ENCODE measurements around the gene CPNE7. TPM values are rescaled to one million over a fixed set of nuclear protein-coding genes. Genes with fewer than 3 reads are reported as not detected.

Gene CPNE7
- total and polyA plus RNA-seq, 10 of the 15 experiments (the other 5 are each of a cell fraction or from before 2014, with no cell fraction given), result 0.29 to 46.9 (median 17.5) TPM

- no peaks in the 10 kb centered on the region for H3K79me2 ChIP-seq (ENCODE audit: control insufficient read depth, insufficient read depth, low read length)
- FAIRE-seq, result no peak
- WGBS (ENCODE audit: insufficient coverage, insufficient replicate concordance, low lambda C conversion rate, missing lambda C conversion rate), result 85% methylated on average over 33 of the region's 33 CpGs
- no peak for ATAC-seq
- ChIA-PET CTCF (no interaction called here), RAD21 (ENCODE audit: unreplicated experiment) (no interaction called here), POLR2A (no interaction called here), SMC1A (ENCODE audit: uncharacterized antibody, unreplicated experiment) (no interaction called here)
- in situ Hi-C loops (cut with MboI), result no loop called here
- no peak for TF ChIP-seq SIN3A (IDR thresholded peaks at IDR 0.05; ENCODE audit: low read depth, low read length)
- TF ChIP-seq EZH2 (IDR thresholded peaks at IDR 0.05; ENCODE audit: borderline replicate concordance, control insufficient read depth, low read depth, low read length), result no peak
- TF ChIP-seq EED (IDR thresholded peaks at IDR 0.05; ENCODE audit: low read depth), result peak; percentile 43; the same call in 1 of the 2 replicates
- DNase-seq (ENCODE audit: low read depth, low spot score), result no peak
- H3K9ac ChIP-seq (ENCODE audit: control insufficient read depth, insufficient read depth, low read length), result no peak overlapping the region
- H2AFZ ChIP-seq (ENCODE audit: control insufficient read depth, low read depth, low read length), result no peak overlapping the region
- H3K4me2 ChIP-seq (ENCODE audit: control insufficient read depth, insufficient read depth), result no peak overlapping the region
- H3K9me3 ChIP-seq (replicated peaks; ENCODE audit: control insufficient read depth, insufficient read depth, low read length), result no peaks in the 10 kb centered on the region; the same call in 2 of the 3 replicates
- no peaks in the 10 kb centered on the region for H4K20me1 ChIP-seq (ENCODE audit: control insufficient read depth, insufficient read depth)
- no peak overlapping the region for H3K27ac ChIP-seq (ENCODE audit: control insufficient read depth, insufficient read depth)
- no peaks in the 10 kb centered on the region for H3K36me3 ChIP-seq (ENCODE audit: control insufficient read depth in 2 of 2, insufficient read depth in 2 of 2, low read length in 1 of 2)
- no peak overlapping the region for H3K4me3 ChIP-seq
- intact Hi-C loops (cut with micrococcal nuclease; ENCODE audit: unreplicated experiment), result no loop called here
- no TSS peak for BruUV-seq (replicated peaks)
- H3K27me3 ChIP-seq (replicated peaks in 1 of 2; ENCODE audit: control insufficient read depth in 2 of 2, insufficient read depth in 2 of 2, low read length in 1 of 2), result no peaks in the 10 kb centered on the region
- no peaks in the 10 kb centered on the region for H3K4me1 ChIP-seq (ENCODE audit: control insufficient read depth, insufficient read depth, low read length)
Observed at GRCh38 chr16:89581045-89581695, 5.6 kb downstream of the CPNE7 start.

DNA sequence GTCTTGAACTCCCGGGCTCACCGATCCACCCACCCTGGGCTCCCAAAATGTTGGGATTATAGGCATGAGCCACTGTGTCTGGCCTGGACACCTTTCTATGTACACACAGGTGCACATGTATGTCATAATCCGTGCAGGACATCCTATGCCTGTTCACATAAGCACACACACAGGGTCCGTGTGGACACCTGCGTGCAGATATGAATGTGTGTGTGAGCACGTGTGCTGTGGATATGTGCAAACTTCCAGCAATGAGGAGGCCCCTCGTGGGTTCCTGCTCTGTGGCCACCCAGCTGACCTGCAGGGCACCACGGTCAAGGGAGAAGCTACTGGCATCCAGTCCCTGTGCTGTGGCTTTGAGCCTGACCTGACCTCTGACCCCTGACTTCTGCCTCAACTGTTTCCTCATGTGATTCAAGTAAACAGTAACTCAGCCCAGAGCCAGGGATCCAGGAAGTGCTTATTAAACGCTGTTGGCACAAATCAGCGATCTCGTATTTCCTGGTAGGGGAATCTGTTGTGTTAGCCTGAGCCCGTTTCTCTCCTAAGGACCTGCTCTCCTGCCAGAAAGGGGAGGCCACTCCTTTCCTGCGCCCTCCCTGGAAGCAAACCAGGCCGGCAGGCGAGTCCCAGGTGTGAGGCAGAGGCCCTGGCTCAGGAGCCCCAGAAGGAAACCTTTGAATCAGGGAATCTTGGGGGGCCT lies 6.5 kb downstream of the CPNE7 start:
- no TSS peak for BruUV-seq (replicated peaks)
- intact Hi-C loops (cut with micrococcal nuclease; ENCODE audit: unreplicated experiment), result no loop called here
- TF ChIP-seq NR2F1 (conservative IDR thresholded peaks at IDR 0.05) (0 out of 2 replicates have a peak, but pooled peaks have one; percentile 22), BCL3 (IDR thresholded peaks at IDR 0.05; ENCODE audit: borderline replicate concordance, insufficient read depth, low read depth, low read length, poor library complexity, severe bottlenecking) (no peak)
- H3K79me2 ChIP-seq (ENCODE audit: control insufficient read depth, insufficient read depth, low read length), result no peaks in the 10 kb centered on the region
- H3K27ac ChIP-seq (ENCODE audit: control insufficient read depth, insufficient read depth), result no peak overlapping the region
- H3K9me3 ChIP-seq (replicated peaks; ENCODE audit: control insufficient read depth, insufficient read depth, low read length), result no peaks in the 10 kb centered on the region; the same call in 2 of the 3 replicates
- ChIA-PET POLR2A (no interaction called here), RAD21 (ENCODE audit: unreplicated experiment) (no interaction called here), SMC1A (ENCODE audit: uncharacterized antibody, unreplicated experiment) (no interaction called here), CTCF (no interaction called here)
- 43% methylated on average over 15 of the region's 15 CpGs for WGBS (ENCODE audit: insufficient coverage, insufficient replicate concordance, low lambda C conversion rate, missing lambda C conversion rate)
- H2AFZ ChIP-seq (ENCODE audit: control insufficient read depth, low read depth, low read length), result no peak overlapping the region
- in situ Hi-C loops (cut with MboI), result no loop called here
- H3K4me3 ChIP-seq, result no peak overlapping the region
- no peak for FAIRE-seq
- ATAC-seq, result no peak
- no peaks in the 10 kb centered on the region for H3K4me1 ChIP-seq (ENCODE audit: control insufficient read depth, insufficient read depth, low read length)
- H3K27me3 ChIP-seq (replicated peaks in 1 of 2; ENCODE audit: control insufficient read depth in 2 of 2, insufficient read depth in 2 of 2, low read length in 1 of 2), result no peaks in the 10 kb centered on the region
- no peak overlapping the region for H3K4me2 ChIP-seq (ENCODE audit: control insufficient read depth, insufficient read depth)
- no peaks in the 10 kb centered on the region for H4K20me1 ChIP-seq (ENCODE audit: control insufficient read depth, insufficient read depth)
- no peak for DNase-seq (ENCODE audit: low read depth, low spot score)
- H3K36me3 ChIP-seq (ENCODE audit: control insufficient read depth in 2 of 2, insufficient read depth in 2 of 2, low read length in 1 of 2), result no peaks in the 10 kb centered on the region
- H3K9ac ChIP-seq (ENCODE audit: control insufficient read depth, insufficient read depth, low read length), result no peak overlapping the region

Measured in GM12878 (cell line).